ENCODE data around the gene CEP72.

DNA sequence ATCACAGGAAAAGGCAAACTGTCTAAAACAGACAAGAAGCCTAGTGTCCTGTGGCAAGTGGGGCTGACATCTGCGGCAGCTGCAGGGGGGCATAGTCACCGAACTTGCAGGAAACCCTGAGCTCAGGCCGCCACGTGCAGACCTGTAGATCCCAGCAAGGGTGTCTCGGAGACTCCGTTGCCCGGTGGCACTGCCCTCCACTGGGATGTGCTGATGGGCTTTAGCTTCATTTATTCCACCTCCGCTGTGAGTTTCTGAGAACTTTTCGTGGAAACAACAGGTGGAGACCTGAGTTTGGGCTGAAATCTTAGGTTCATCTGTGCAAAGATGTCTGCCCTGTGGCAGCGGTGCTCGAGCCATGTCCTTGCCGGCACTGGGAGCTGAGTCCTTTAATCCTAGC is 22.1 kb downstream of the CEP72 start:
- TF ChIP-seq POLR2A (IDR thresholded peaks at IDR 0.05) (no peak), CTCF (IDR thresholded peaks at IDR 0.05) (no peak), EP300 (IDR thresholded peaks at IDR 0.05; ENCODE audit: low read depth) (no peak), POLR2AphosphoS5 (IDR thresholded peaks at IDR 0.05) (no peak)

Measured in transverse colon (tissue), 4 donors.